ENCODE measurements around the gene PAPSS2.
"Not testable (repeated sequence)": the region's sequence is repeated elsewhere in the genome, so short reads cannot be mapped to it uniquely, and the experiment has no call there.

PAPSS2 gene

GRCh38 chr10:87659571-87660483, at the start of gene PAPSS2:
Gene PAPSS2 (plus strand): TSS chr10:87659878. CDS start chr10:87659982, 104 bp downstream.
- peak in 2 of 14 donors; percentile 16 to 20 for DNase-seq

- not testable (repeated sequence) for DNase-seq
Measured at GRCh38 chr10:87611341-87611740, 48.3 kb upstream of the PAPSS2 start.

GRCh38 chr10:87612115-87612514, 47.6 kb upstream of the PAPSS2 start:
- no peak for DNase-seq

- no peak for DNase-seq
Measured at GRCh38 chr10:87613751-87614150, 45.9 kb upstream of the PAPSS2 start.

GRCh38 chr10:87615856-87616255, 43.8 kb upstream of the PAPSS2 start:
- no peak for DNase-seq

- DNase-seq: no peak
Measured at GRCh38 chr10:87617503-87617902, 42.2 kb upstream of the PAPSS2 start.

GRCh38 chr10:87618566-87619423, 40.9 kb upstream of the PAPSS2 start:
- no peak for DNase-seq

- no peak for DNase-seq
Measured at GRCh38 chr10:87619705-87620104, 40.0 kb upstream of the PAPSS2 start.

GRCh38 chr10:87621440-87621839, 38.2 kb upstream of the PAPSS2 start:
- DNase-seq: not testable (repeated sequence)

- DNase-seq: no peak
Measured at GRCh38 chr10:87622314-87623004, 37.2 kb upstream of the PAPSS2 start.

GRCh38 chr10:87623191-87623590, 36.5 kb upstream of the PAPSS2 start:
- no peak for DNase-seq

- no peak for DNase-seq
Measured at GRCh38 chr10:87625661-87626060, 34.0 kb upstream of the PAPSS2 start.

- no peak for DNase-seq
Measured at GRCh38 chr10:87626422-87626892, 33.2 kb upstream of the PAPSS2 start.

GRCh38 chr10:87630171-87630570, 29.5 kb upstream of the PAPSS2 start:
- no peak for DNase-seq

- DNase-seq: no peak
Measured at GRCh38 chr10:87632454-87632853, 27.2 kb upstream of the PAPSS2 start.

GRCh38 chr10:87634311-87634710, 25.4 kb upstream of the PAPSS2 start:
- no peak for DNase-seq

GRCh38 chr10:87635498-87636312, 24.0 kb upstream of the PAPSS2 start:
- DNase-seq: no peak

- no peak for DNase-seq
Measured at GRCh38 chr10:87636313-87636915, 23.3 kb upstream of the PAPSS2 start.

- no peak for DNase-seq
Measured at GRCh38 chr10:87639493-87639892, 20.2 kb upstream of the PAPSS2 start.

- DNase-seq: no peak
Measured at GRCh38 chr10:87640043-87640442, 19.6 kb upstream of the PAPSS2 start.

GRCh38 chr10:87642486-87642885, 17.2 kb upstream of the PAPSS2 start:
- no peak for DNase-seq

Measured in C1 segment of cervical spinal cord (tissue), 14 donors.